ENCODE results near the gene SLC2A10.

DNA sequence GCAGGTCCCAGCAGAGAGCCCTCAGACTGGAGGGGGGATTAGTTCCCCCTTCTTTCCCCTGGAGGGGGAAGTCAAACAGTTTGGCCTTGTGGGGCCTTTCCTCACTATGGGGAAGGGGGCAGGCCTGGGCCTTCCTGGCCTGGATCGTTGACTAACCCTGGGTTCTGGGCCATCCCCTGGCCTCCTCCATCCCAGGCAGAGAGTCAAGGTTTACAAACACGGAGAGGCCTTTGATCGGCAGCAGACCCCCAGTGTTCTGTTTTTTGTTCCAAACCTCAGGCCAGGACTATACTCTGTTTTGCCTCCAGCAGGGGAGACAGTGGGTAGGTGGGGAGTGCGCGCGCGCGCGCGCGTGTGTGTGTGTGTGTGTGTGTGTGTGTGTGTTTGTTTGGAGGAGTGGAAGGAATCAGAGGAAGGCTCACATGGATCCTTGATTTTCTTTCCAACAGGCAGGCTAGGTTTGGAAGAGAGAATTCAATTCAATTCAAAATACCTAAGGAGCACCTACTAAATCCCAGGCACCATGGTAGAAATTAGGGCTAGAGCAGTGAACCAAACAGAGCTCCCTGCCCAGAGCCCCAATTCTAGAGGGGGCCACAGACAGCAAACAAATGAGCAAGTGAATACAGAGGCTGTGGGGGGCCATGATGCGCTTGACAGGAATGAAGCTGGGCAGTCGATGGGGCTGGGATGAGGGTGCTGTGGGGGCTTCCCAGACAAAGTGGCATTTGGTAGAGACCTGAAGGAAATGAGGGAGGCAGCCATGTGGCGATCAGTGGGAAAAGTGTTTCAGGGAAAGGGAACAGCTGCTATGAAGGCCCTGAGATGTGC lies 35.0 kb upstream of the SLC2A10 start:
- TF ChIP-seq, protein P1, sequence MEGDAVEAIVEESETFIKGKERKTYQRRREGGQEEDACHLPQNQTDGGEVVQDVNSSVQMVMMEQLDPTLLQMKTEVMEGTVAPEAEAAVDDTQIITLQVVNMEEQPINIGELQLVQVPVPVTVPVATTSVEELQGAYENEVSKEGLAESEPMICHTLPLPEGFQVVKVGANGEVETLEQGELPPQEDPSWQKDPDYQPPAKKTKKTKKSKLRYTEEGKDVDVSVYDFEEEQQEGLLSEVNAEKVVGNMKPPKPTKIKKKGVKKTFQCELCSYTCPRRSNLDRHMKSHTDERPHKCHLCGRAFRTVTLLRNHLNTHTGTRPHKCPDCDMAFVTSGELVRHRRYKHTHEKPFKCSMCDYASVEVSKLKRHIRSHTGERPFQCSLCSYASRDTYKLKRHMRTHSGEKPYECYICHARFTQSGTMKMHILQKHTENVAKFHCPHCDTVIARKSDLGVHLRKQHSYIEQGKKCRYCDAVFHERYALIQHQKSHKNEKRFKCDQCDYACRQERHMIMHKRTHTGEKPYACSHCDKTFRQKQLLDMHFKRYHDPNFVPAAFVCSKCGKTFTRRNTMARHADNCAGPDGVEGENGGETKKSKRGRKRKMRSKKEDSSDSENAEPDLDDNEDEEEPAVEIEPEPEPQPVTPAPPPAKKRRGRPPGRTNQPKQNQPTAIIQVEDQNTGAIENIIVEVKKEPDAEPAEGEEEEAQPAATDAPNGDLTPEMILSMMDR (IDR thresholded peaks at IDR 0.05), result no peak
- TF ChIP-seq POLR2A (IDR thresholded peaks at IDR 0.05) (no peak), POLR2AphosphoS5 (IDR thresholded peaks at IDR 0.05) (no peak)
